Measurements from ENCODE around the gene CCL24. TPM values are rescaled to one million over a fixed set of nuclear protein-coding genes. Genes with fewer than 3 reads are reported as not detected.
"Not testable (repeated sequence)": the region's sequence is repeated elsewhere in the genome, so short reads cannot be mapped to it uniquely, and the experiment has no call there.

Gene CCL24
- total RNA-seq, 1 experiment from 2014 or later, result not detected

DNA sequence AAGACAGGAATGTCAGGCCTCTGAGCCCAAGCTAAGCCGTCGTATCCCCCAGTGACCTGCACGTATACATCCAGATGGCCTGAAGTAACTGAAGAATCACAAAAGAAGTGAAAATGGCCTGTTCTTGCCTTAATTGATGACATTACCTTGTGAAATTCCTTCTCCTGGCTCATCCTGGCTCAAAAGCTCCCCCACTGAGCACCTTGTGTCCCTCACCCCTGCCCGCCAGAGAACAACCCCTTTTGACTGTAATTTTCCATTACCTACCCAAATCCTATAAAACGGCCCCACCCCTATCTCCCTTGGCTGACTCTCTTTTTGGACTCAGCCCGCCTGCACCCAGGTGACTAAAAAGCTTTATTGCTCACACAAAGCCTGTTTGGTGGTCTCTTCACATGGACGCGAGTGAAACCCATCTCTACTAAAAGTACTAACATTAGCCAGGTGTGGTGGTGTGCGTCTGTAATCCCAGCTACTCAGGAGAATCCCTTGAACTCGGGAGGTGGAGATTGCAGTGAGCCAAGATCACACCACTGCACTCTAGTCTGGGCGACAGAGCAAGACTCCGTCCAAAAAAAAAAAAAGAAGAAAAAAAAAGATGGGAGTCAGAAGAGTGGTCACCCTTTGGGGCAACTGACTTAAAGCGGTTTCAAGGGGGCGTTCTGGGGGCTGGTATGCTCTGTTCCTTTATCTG lies 25.3 kb downstream of the CCL24 start:
- not testable (repeated sequence) for H3K27me3 ChIP-seq (ENCODE audit: low read length); DNase-seq; H3K9me2 ChIP-seq (replicated peaks; ENCODE audit: insufficient read depth, low read length); H3K4me2 ChIP-seq (ENCODE audit: low read depth, low read length, poor library complexity, severe bottlenecking); H3K36me3 ChIP-seq (ENCODE audit: insufficient read depth, low read length); H4K20me1 ChIP-seq (ENCODE audit: insufficient read depth, low read depth, low read length); H3K4me1 ChIP-seq (ENCODE audit: low read length); H3K9me3 ChIP-seq (ENCODE audit: low read length); H2AFZ ChIP-seq (ENCODE audit: low read length); H3K4me3 ChIP-seq (ENCODE audit: low read length); H3K79me2 ChIP-seq (ENCODE audit: low read length); H3K27ac ChIP-seq (ENCODE audit: low read length); H3K9ac ChIP-seq (ENCODE audit: low read length)

DNA sequence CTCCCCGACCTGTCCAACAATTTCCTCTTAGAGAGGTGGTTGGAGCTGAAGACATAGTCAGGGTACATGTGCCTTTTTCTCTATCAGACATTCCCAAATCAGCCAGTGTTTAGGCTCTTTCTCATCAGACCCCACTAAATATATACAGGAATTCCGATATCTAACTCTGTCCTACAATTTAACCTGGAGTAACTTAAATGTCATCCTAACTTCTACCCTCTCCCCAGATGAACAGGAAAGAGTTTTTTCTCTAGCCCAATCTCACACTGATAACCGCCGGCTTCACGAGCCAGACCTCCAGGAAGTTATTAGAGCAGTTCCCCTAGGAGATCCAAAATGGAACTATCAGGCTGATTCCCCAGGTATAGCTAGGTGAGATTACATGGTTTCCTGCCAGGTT lies 30.5 kb downstream of the CCL24 start:
- not testable (repeated sequence) for H3K4me1 ChIP-seq (ENCODE audit: low read length); H3K4me3 ChIP-seq (ENCODE audit: low read length); H3K9me3 ChIP-seq (ENCODE audit: low read length); DNase-seq; H3K4me2 ChIP-seq (ENCODE audit: low read depth, low read length, poor library complexity, severe bottlenecking); H3K9me2 ChIP-seq (replicated peaks; ENCODE audit: insufficient read depth, low read length); H3K79me2 ChIP-seq (ENCODE audit: low read length); H3K36me3 ChIP-seq (ENCODE audit: insufficient read depth, low read length); H3K9ac ChIP-seq (ENCODE audit: low read length); H3K27ac ChIP-seq (ENCODE audit: low read length); H3K27me3 ChIP-seq (ENCODE audit: low read length); H4K20me1 ChIP-seq (ENCODE audit: insufficient read depth, low read depth, low read length); H2AFZ ChIP-seq (ENCODE audit: low read length)

DNA sequence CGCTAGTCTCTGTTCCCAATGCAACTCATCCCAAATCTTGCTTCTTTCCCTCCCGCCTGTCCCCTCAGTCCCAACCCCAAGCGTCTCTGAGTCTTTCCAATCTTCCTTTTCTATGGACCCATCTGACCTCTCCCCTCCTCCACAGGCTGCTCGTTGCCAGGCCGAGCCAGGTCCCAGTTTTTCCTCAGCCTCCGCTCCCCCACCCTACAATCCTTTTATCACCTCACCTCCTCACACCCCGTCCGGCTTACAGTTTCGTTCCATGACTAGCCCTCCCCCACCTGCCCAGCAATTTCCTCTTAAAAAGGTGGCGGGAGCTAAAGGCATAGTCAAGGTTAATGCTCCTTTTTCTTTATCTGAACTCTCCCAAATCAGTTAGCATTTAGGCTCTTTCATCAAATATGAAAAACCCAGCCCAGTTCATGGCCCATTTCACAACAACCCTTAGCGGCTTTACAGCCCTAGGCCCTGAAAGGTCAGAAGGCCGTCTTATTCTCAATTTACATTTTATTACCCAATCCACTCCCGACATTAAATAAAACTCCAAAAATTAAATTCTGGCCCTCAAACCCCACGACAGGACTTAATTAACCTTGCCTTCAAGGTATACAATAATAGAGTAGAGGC lies 32.8 kb downstream of the CCL24 start:
- not testable (repeated sequence) for H3K27ac ChIP-seq (ENCODE audit: low read length); H2AFZ ChIP-seq (ENCODE audit: low read length); H3K4me3 ChIP-seq (ENCODE audit: low read length); H4K20me1 ChIP-seq (ENCODE audit: insufficient read depth, low read depth, low read length); H3K4me2 ChIP-seq (ENCODE audit: low read depth, low read length, poor library complexity, severe bottlenecking); H3K27me3 ChIP-seq (ENCODE audit: low read length); H3K79me2 ChIP-seq (ENCODE audit: low read length); H3K36me3 ChIP-seq (ENCODE audit: insufficient read depth, low read length); H3K9me3 ChIP-seq (ENCODE audit: low read length); DNase-seq; H3K9me2 ChIP-seq (replicated peaks; ENCODE audit: insufficient read depth, low read length); H3K4me1 ChIP-seq (ENCODE audit: low read length); H3K9ac ChIP-seq (ENCODE audit: low read length)

DNA sequence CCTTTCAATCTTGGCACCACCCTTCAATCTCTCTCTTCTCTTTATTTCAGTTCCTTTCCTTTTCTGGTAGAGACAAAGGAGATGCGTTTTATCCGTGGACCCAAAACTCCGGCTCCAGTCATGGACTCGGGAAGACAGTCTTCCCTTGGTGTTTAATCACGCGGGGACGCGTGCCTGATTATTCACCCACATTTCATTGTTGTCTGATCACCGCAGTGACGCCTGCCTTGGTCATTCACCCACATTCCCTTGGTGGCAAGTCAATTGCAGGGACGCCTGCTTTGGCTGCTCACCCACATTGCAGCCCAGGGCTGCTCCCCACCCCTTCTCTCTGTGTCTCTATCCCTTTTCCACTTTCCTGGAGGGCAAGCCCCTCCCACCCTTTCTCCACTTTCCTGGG lies 34.1 kb downstream of the CCL24 start:
- H4K20me1 ChIP-seq (ENCODE audit: insufficient read depth, low read depth, low read length); H3K4me3 ChIP-seq (ENCODE audit: low read length); H3K4me2 ChIP-seq (ENCODE audit: low read depth, low read length, poor library complexity, severe bottlenecking); H3K79me2 ChIP-seq (ENCODE audit: low read length); H3K4me1 ChIP-seq (ENCODE audit: low read length); H3K9me3 ChIP-seq (ENCODE audit: low read length); H3K9me2 ChIP-seq (replicated peaks; ENCODE audit: insufficient read depth, low read length); DNase-seq; H2AFZ ChIP-seq (ENCODE audit: low read length); H3K27me3 ChIP-seq (ENCODE audit: low read length); H3K36me3 ChIP-seq (ENCODE audit: insufficient read depth, low read length); H3K27ac ChIP-seq (ENCODE audit: low read length); H3K9ac ChIP-seq (ENCODE audit: low read length): not testable (repeated sequence)

GRCh38 chr7:75779035-75779434 lies 34.6 kb downstream of the CCL24 start:
- not testable (repeated sequence) for H3K79me2 ChIP-seq (ENCODE audit: low read length); H3K9me3 ChIP-seq (ENCODE audit: low read length); H3K4me3 ChIP-seq (ENCODE audit: low read length); H3K4me1 ChIP-seq (ENCODE audit: low read length); H3K36me3 ChIP-seq (ENCODE audit: insufficient read depth, low read length); H3K9me2 ChIP-seq (replicated peaks; ENCODE audit: insufficient read depth, low read length); H4K20me1 ChIP-seq (ENCODE audit: insufficient read depth, low read depth, low read length); H2AFZ ChIP-seq (ENCODE audit: low read length); DNase-seq; H3K27ac ChIP-seq (ENCODE audit: low read length); H3K4me2 ChIP-seq (ENCODE audit: low read depth, low read length, poor library complexity, severe bottlenecking); H3K27me3 ChIP-seq (ENCODE audit: low read length); H3K9ac ChIP-seq (ENCODE audit: low read length)

GRCh38 chr7:75776295-75776971 lies 37.2 kb downstream of the CCL24 start:
- Histone ChIP-seq H3K9me3 (ENCODE audit: low read length) (no peaks in the 10 kb centered on the region), H3K9ac (ENCODE audit: low read length) (no peak overlapping the region), H3K4me2 (ENCODE audit: low read depth, low read length, poor library complexity, severe bottlenecking) (no peak overlapping the region), H3K79me2 (ENCODE audit: low read length) (no peaks in the 10 kb centered on the region), H2AFZ (ENCODE audit: low read length) (no peak overlapping the region), H3K9me2 (replicated peaks; ENCODE audit: insufficient read depth, low read length) (no peaks in the 10 kb centered on the region), H3K27me3 (ENCODE audit: low read length) (no peaks in the 10 kb centered on the region), H3K27ac (ENCODE audit: low read length) (no peak overlapping the region), H3K4me3 (ENCODE audit: low read length) (no peak overlapping the region), H3K4me1 (ENCODE audit: low read length) (no peaks in the 10 kb centered on the region), H3K36me3 (ENCODE audit: insufficient read depth, low read length) (no peaks in the 10 kb centered on the region), H4K20me1 (ENCODE audit: insufficient read depth, low read depth, low read length) (no peaks in the 10 kb centered on the region)
- DNase-seq, result no peak

DNA sequence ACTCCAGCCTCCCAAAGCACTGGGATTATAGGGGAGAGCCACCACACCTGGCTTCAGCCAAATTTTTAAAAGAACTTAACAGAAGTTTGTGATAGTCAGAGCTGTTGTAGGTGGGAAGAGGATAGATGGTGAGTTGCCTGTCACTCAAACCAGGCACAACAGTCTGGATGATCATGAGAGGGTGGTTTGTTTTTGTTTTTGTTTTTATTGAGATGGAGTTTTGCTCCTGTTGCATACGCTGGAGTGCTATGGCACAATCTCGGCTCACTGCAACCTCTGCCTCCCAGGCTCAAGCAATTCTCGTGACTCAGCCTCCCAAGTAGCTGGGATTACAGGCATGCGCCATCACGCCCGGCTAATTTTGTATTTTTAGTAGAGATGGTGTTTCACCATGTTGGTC lies 39.6 kb downstream of the CCL24 start:
- DNase-seq; H3K4me1 ChIP-seq (ENCODE audit: low read length); H3K27ac ChIP-seq (ENCODE audit: low read length); H3K4me3 ChIP-seq (ENCODE audit: low read length); H2AFZ ChIP-seq (ENCODE audit: low read length); H3K27me3 ChIP-seq (ENCODE audit: low read length); H3K9me3 ChIP-seq (ENCODE audit: low read length); H3K9ac ChIP-seq (ENCODE audit: low read length); H3K9me2 ChIP-seq (replicated peaks; ENCODE audit: insufficient read depth, low read length); H3K36me3 ChIP-seq (ENCODE audit: insufficient read depth, low read length); H3K4me2 ChIP-seq (ENCODE audit: low read depth, low read length, poor library complexity, severe bottlenecking); H4K20me1 ChIP-seq (ENCODE audit: insufficient read depth, low read depth, low read length); H3K79me2 ChIP-seq (ENCODE audit: low read length): not testable (repeated sequence)

- no peak within 1 kb of the TSS for H3K4me2 ChIP-seq (ENCODE audit: low read depth, low read length, poor library complexity, severe bottlenecking)
- H2AFZ ChIP-seq (ENCODE audit: low read length), result no peak within 1 kb of the TSS
These were observed 41.2 kb downstream of the CCL24 start, which contains the start of gene CCL26 for GRCh38 chr7:75772081-75773077. CCL26 (minus strand) TSS chr7:75772211; CDS start chr7:75772176, 35 bp downstream.

More at GRCh38 chr7:75772081-75773077, 41.2 kb downstream of the CCL24 start, which contains the start of gene CCL26:
- H3K79me2 ChIP-seq (ENCODE audit: low read length), result no peaks in the 10 kb centered on the region
- H3K27ac ChIP-seq (ENCODE audit: low read length), result no peak within 1 kb of the TSS
- no peaks in the 10 kb centered on the region for H3K4me1 ChIP-seq (ENCODE audit: low read length)
- no peaks in the 10 kb centered on the region for H3K9me2 ChIP-seq (replicated peaks; ENCODE audit: insufficient read depth, low read length)
- DNase-seq, result no peak
- no peaks in the 10 kb centered on the region for H3K9me3 ChIP-seq (ENCODE audit: low read length)
- H3K4me3 ChIP-seq (ENCODE audit: low read length), result no peak within 1 kb of the TSS
- H3K27me3 ChIP-seq (ENCODE audit: low read length), result no peaks in the 10 kb centered on the region
- no peak within 1 kb of the TSS for H3K9ac ChIP-seq (ENCODE audit: low read length)
- H3K36me3 ChIP-seq (ENCODE audit: insufficient read depth, low read length), result no peaks in the 10 kb centered on the region
- H4K20me1 ChIP-seq (ENCODE audit: insufficient read depth, low read depth, low read length), result no peaks in the 10 kb centered on the region
